Spinal cord (tissue), 10 donors: Measurements from ENCODE around the gene STAG1. TPM values are rescaled to one million over a fixed set of nuclear protein-coding genes. Genes with fewer than 3 reads are reported as not detected.
"Not testable (repeated sequence)": the region's sequence is repeated elsewhere in the genome, so short reads cannot be mapped to it uniquely, and the experiment has no call there.

ENCODE experiments used
- DNase-seq, 6 donors: peaks; one replicate each; pipeline versions ENCODE4 v3.0.0 to v3.0.0-alpha.2; 2013 to 2015; ENCODE audit warnings: low spot score in 6 of 6, low read depth in 4 of 6
- H3K27ac ChIP-seq: one replicate; pipeline ENCODE4 v1.5.1; 2013; ENCODE audit warnings: low read depth, low read length, control low read depth
- H3K27me3 ChIP-seq: one replicate; pipeline ENCODE4 v1.6.1; 2013; ENCODE audit warnings: low read length; ENCODE audit not compliant: control insufficient read depth, insufficient read depth
- H3K36me3 ChIP-seq: one replicate; pipeline ENCODE4 v1.6.1; 2013; ENCODE audit warnings: low read length; ENCODE audit not compliant: control insufficient read depth, insufficient read depth
- H3K4me1 ChIP-seq: one replicate; pipeline ENCODE4 v1.6.1; 2013; ENCODE audit warnings: low read length; ENCODE audit not compliant: control insufficient read depth, insufficient read depth
- H3K4me3 ChIP-seq: one replicate; pipeline ENCODE4 v1.5.1; 2013; ENCODE audit warnings: low read depth, low read length, control low read depth
- H3K9me3 ChIP-seq: one replicate; pipeline ENCODE4 v1.6.1; 2013; ENCODE audit warnings: low read length; ENCODE audit not compliant: control insufficient read depth, insufficient read depth
- WGBS: methylation state at CpG from one replicate; pipeline ENCODE4 v1.1.5; 2013; ENCODE audit warnings: missing lambda C conversion rate; ENCODE audit not compliant: insufficient coverage; 5-methylcytosine and 5-hydroxymethylcytosine counted together
- polyA plus RNA-seq, 2 donors: library from polyadenylated mRNA; unstranded; fragments of 120-200 nt; gene quantifications; one replicate each; pipeline ENCODE4 v1.2.1, GENCODE V29; 2013; ENCODE audit not compliant: insufficient read length in 2 of 2
- total RNA-seq, 2 donors: library from RNA; depleted of rRNA in 1 of 2; stranded (reverse); fragments of 120-200 nt in 1 of 2; fragments of >200 nt in 1 of 2; gene quantifications; one replicate each; pipeline versions ENCODE4 v1.2.3 to v1.2.4, GENCODE V29; 2013 to 2014
- donor health status: healthy.

The STAG1 gene
- total and polyA plus RNA-seq, 4 donors = 24.8 to 77.4 (median 45.0) TPM

GRCh38 chr3:136714020-136714419 is 38.2 kb downstream of the STAG1 start:
- H3K4me1 ChIP-seq = no peaks in the 10 kb centered on the region
- DNase-seq = no peak
- H3K27me3 ChIP-seq = no peaks in the 10 kb centered on the region
- WGBS = 100% methylated on average over 3 of the region's 6 CpGs
- H3K36me3 ChIP-seq = peaks cover 3% of the 10 kb centered on the region
- H3K9me3 ChIP-seq = no peaks in the 10 kb centered on the region
- H3K27ac ChIP-seq = no peak overlapping the region
- H3K4me3 ChIP-seq = no peak overlapping the region

- Histone ChIP-seq H3K27me3 (no peaks in the 10 kb centered on the region), H3K27ac (no peak overlapping the region), H3K4me1 (no peaks in the 10 kb centered on the region), H3K36me3 (peaks cover 3% of the 10 kb centered on the region), H3K9me3 (no peaks in the 10 kb centered on the region), H3K4me3 (no peak overlapping the region)
- 100% methylated on average over 3 of the region's 6 CpGs for WGBS
- no peak for DNase-seq
Measured at GRCh38 chr3:136712941-136713340, 39.2 kb downstream of the STAG1 start.

- not testable (repeated sequence) for H3K4me3 ChIP-seq, DNase-seq, H3K27ac ChIP-seq, H3K27me3 ChIP-seq, H3K36me3 ChIP-seq, H3K4me1 ChIP-seq, H3K9me3 ChIP-seq
- WGBS = 100% methylated on average over 1 of the region's 9 CpGs
Measured at GRCh38 chr3:136711888-136712287, 40.3 kb downstream of the STAG1 start.

- DNase-seq = no peak
- Histone ChIP-seq H3K4me3 (no peak overlapping the region), H3K4me1 (no peaks in the 10 kb centered on the region), H3K27ac (no peak overlapping the region), H3K9me3 (no peaks in the 10 kb centered on the region), H3K27me3 (no peaks in the 10 kb centered on the region), H3K36me3 (peaks cover 3% of the 10 kb centered on the region)
- 82% methylated on average over 2 of the region's 7 CpGs for WGBS
Measured at GRCh38 chr3:136711277-136711676, 40.9 kb downstream of the STAG1 start.

- not testable (repeated sequence) for DNase-seq
Measured at GRCh38 chr3:136709775-136710174, 42.4 kb downstream of the STAG1 start.

GRCh38 chr3:136708333-136708985 is 43.7 kb downstream of the STAG1 start:
- Histone ChIP-seq H3K4me3 (no peak overlapping the region), H3K4me1 (no peaks in the 10 kb centered on the region), H3K9me3 (no peaks in the 10 kb centered on the region), H3K36me3 (peaks cover 3% of the 10 kb centered on the region), H3K27ac (no peak overlapping the region), H3K27me3 (no peaks in the 10 kb centered on the region)
- no peak for DNase-seq
- WGBS = no CpG with 5 or more reads among the region's 3 CpGs

More at GRCh38 chr3:136709775-136710174, 42.4 kb downstream of the STAG1 start:
- not testable (repeated sequence) for H3K9me3 ChIP-seq, H3K27me3 ChIP-seq, H3K36me3 ChIP-seq, H3K4me1 ChIP-seq, H3K4me3 ChIP-seq, H3K27ac ChIP-seq
- no CpG with 5 or more reads among the region's 1 CpG for WGBS

- no peaks in the 10 kb centered on the region for H3K36me3 ChIP-seq
- H3K9me3 ChIP-seq = no peaks in the 10 kb centered on the region
- no peak for DNase-seq
- H3K4me1 ChIP-seq = no peaks in the 10 kb centered on the region
- no peak overlapping the region for H3K4me3 ChIP-seq
- WGBS = 74% methylated on average over 3 of the region's 4 CpGs
- no peak overlapping the region for H3K27ac ChIP-seq
- H3K27me3 ChIP-seq = no peaks in the 10 kb centered on the region
Measured at GRCh38 chr3:136703429-136703828, 48.7 kb downstream of the STAG1 start.

GRCh38 chr3:136699271-136699828 is 52.8 kb downstream of the STAG1 start:
- no peaks in the 10 kb centered on the region for H3K27me3 ChIP-seq
- no CpG with 5 or more reads among the region's 5 CpGs for WGBS

GRCh38 chr3:136698361-136698760 is 53.8 kb downstream of the STAG1 start:
- Histone ChIP-seq H3K9me3 (no peaks in the 10 kb centered on the region), H3K36me3 (no peaks in the 10 kb centered on the region), H3K4me1 (no peaks in the 10 kb centered on the region), H3K27me3 (no peaks in the 10 kb centered on the region), H3K4me3 (no peak overlapping the region), H3K27ac (no peak overlapping the region)
- WGBS = no CpG with 5 or more reads among the region's 3 CpGs
- DNase-seq = no peak

More at GRCh38 chr3:136699271-136699828, 52.8 kb downstream of the STAG1 start:
- no peaks in the 10 kb centered on the region for H3K36me3 ChIP-seq
- H3K4me3 ChIP-seq = no peak overlapping the region
- H3K4me1 ChIP-seq = no peaks in the 10 kb centered on the region
- DNase-seq = no peak
- H3K9me3 ChIP-seq = no peaks in the 10 kb centered on the region
- H3K27ac ChIP-seq = no peak overlapping the region

- DNase-seq = no peak
- H3K27me3 ChIP-seq = no peaks in the 10 kb centered on the region
- H3K4me3 ChIP-seq = no peak overlapping the region
- H3K4me1 ChIP-seq = peaks cover 2% of the 10 kb centered on the region
- H3K27ac ChIP-seq = no peak overlapping the region
- WGBS = no CpG with 5 or more reads among the region's 6 CpGs
- H3K36me3 ChIP-seq = no peaks in the 10 kb centered on the region
- H3K9me3 ChIP-seq = no peaks in the 10 kb centered on the region
Measured at GRCh38 chr3:136696797-136697196, 55.4 kb downstream of the STAG1 start.
